H1 (cell line): ENCODE results near the gene NDUFA8. TPM values are rescaled to one million over a fixed set of nuclear protein-coding genes. Genes with fewer than 3 reads are reported as not detected.

Source experiments
- CTCF ChIA-PET: fragments of 300-600 bp; sonication (Branson Sonifier 250); formaldehyde crosslinking; loops from one replicate; lab custom pipeline; 2021; ENCODE audit not compliant: partially characterized antibody; lab: Charles Lee
- POLR2A ChIA-PET: fragments of 300-600 bp; sonication (Branson Sonifier 250); formaldehyde crosslinking; loops from one replicate; lab custom pipeline; 2021; ENCODE audit warnings: inconsistent platforms; ENCODE audit not compliant: partially characterized antibody; lab: Charles Lee
- DNase-seq, 2 experiments: peaks; one replicate each; pipeline versions ENCODE4 v3.0.0 to v3.0.0-alpha.2; 2010 to 2022; ENCODE audit warnings: low spot score in 2 of 2, low read depth in 1 of 2, mixed read lengths in 1 of 2
- FAIRE-seq: peaks from 2 replicates; lab custom pipeline; 2011; peaks lifted over from hg19 to GRCh38; lab: Jason Lieb, UNC
- H2AFZ ChIP-seq: 2 replicates; pipeline ENCODE4 v1.8.1; 2012; ENCODE audit warnings: low read length, inconsistent platforms
- H2AK5ac ChIP-seq: 2 replicates; pipeline ENCODE4 v1.6.1; 2013; ENCODE audit warnings: low read depth, low read length
- H2BK120ac ChIP-seq: replicated peaks from 2 replicates; pipeline ENCODE3; 2013; ENCODE audit warnings: low read depth, low read length, inconsistent platforms
- H2BK12ac ChIP-seq: 2 replicates; pipeline ENCODE4 v1.6.1; 2013; ENCODE audit warnings: low read depth, low read length
- H2BK15ac ChIP-seq: 2 replicates; pipeline ENCODE4 v1.6.1; 2013; ENCODE audit warnings: low read length
- H2BK20ac ChIP-seq: 2 replicates; pipeline ENCODE4 v1.6.1; 2013; ENCODE audit warnings: low read length
- H2BK5ac ChIP-seq: 2 replicates; pipeline ENCODE4 v1.6.1; 2013; ENCODE audit warnings: low read depth, low read length
- H3K14ac ChIP-seq: 2 replicates; pipeline ENCODE4 v1.6.1; 2013; ENCODE audit warnings: inconsistent platforms; ENCODE audit not compliant: insufficient read length
- H3K18ac ChIP-seq: 2 replicates; pipeline ENCODE4 v1.6.1; 2013; ENCODE audit warnings: low read length; ENCODE audit errors: extremely low read depth
- H3K23ac ChIP-seq: 2 replicates; pipeline ENCODE4 v1.6.1; 2013; ENCODE audit warnings: inconsistent platforms; ENCODE audit not compliant: insufficient read length
- H3K23me2 ChIP-seq: 2 replicates; pipeline ENCODE4 v1.6.1; 2013; ENCODE audit warnings: low read depth, low read length
- H3K27ac ChIP-seq: 2 replicates; pipeline ENCODE4 v1.6.1; 2011; ENCODE audit warnings: low read depth, low read length, inconsistent platforms
- H3K27me3 ChIP-seq, 4 experiments: replicated peaks in 1 of 4; 1 replicate in 1 of 4; 2 replicates in 3 of 4; pipeline versions ENCODE4 v1.6.1 to v1.8.1; 2011 to 2013; ENCODE audit warnings: low read length in 3 of 4, mild to moderate bottlenecking in 3 of 4, inconsistent platforms in 2 of 4, mixed read lengths in 2 of 4, moderate library complexity in 1 of 4; ENCODE audit not compliant: control insufficient read depth in 3 of 4, insufficient read depth in 3 of 4; ENCODE audit errors: extremely low read depth in 1 of 4
- H3K36me3 ChIP-seq, 4 experiments: 2 replicates each; pipeline versions ENCODE4 v1.6.1 to v1.8.1; 2011 to 2013; ENCODE audit warnings: mild to moderate bottlenecking in 4 of 4, low read length in 3 of 4, moderate library complexity in 2 of 4, control low read depth in 1 of 4, inconsistent platforms in 1 of 4; ENCODE audit not compliant: insufficient read depth in 4 of 4, control insufficient read depth in 2 of 4
- H3K4ac ChIP-seq: replicated peaks from 2 replicates; pipeline ENCODE3; 2013; ENCODE audit warnings: low read length, low read depth, mixed read lengths, inconsistent platforms; ENCODE audit not compliant: insufficient read length
- H3K4me1 ChIP-seq, 4 experiments: replicated peaks in 1 of 4; 1 replicate in 1 of 4; 2 replicates in 3 of 4; pipeline versions ENCODE4 v1.6.1 to v1.8.1; 2011 to 2013; ENCODE audit warnings: low read length in 3 of 4, inconsistent platforms in 2 of 4, mixed read lengths in 1 of 4; ENCODE audit not compliant: insufficient read depth in 4 of 4, control insufficient read depth in 3 of 4
- H3K4me2 ChIP-seq, 2 experiments: 2 replicates each; pipeline versions ENCODE4 v1.6.1 to v1.8.1; 2011 to 2013; ENCODE audit warnings: low read depth in 2 of 2, low read length in 2 of 2, control low read depth in 1 of 2, inconsistent platforms in 1 of 2, mild to moderate bottlenecking in 1 of 2; ENCODE audit not compliant: insufficient read depth in 1 of 2
- H3K4me3 ChIP-seq, 4 experiments: fragments of 200-600, 300-600 bp in 1 of 4; sonication (generic), shearing (Covaris generic), sonication (Bioruptor Twin) in 1 of 4; 2 replicates each; pipeline versions ENCODE4 v1.5.1 to v1.8.1; 2011 to 2016; ENCODE audit warnings: low read length in 4 of 4, low read depth in 3 of 4, control low read depth in 2 of 4, inconsistent platforms in 2 of 4, mild to moderate bottlenecking in 2 of 4, mixed read lengths in 1 of 4, moderate library complexity in 1 of 4; ENCODE audit not compliant: insufficient read depth in 2 of 4; ENCODE audit errors: extremely low read depth in 1 of 4
- H3K56ac ChIP-seq: replicated peaks from 2 replicates; pipeline ENCODE3; 2013; ENCODE audit warnings: low read depth, mild to moderate bottlenecking, mixed read lengths, low read length, inconsistent platforms; ENCODE audit not compliant: insufficient read length
- H3K79me1 ChIP-seq: 2 replicates; pipeline ENCODE4 v1.6.1; 2013; ENCODE audit warnings: low read depth, low read length, control low read depth
- H3K79me2 ChIP-seq, 2 experiments: 2 replicates each; pipeline versions ENCODE4 v1.6.1 to v1.8.1; 2012 to 2013; ENCODE audit warnings: low read length in 2 of 2, mild to moderate bottlenecking in 2 of 2, inconsistent platforms in 1 of 2; ENCODE audit not compliant: insufficient read depth in 2 of 2, control insufficient read depth in 1 of 2
- H3K9ac ChIP-seq, 4 experiments: replicated peaks in 1 of 4; 1 replicate in 1 of 4; 2 replicates in 3 of 4; pipeline versions ENCODE4 v1.6.1 to v1.8.1; 2011 to 2013; ENCODE audit warnings: low read depth in 3 of 4, low read length in 3 of 4, control low read depth in 2 of 4, mild to moderate bottlenecking in 2 of 4, moderate library complexity in 2 of 4, inconsistent platforms in 1 of 4; ENCODE audit errors: extremely low read depth in 1 of 4
- H3K9me3 ChIP-seq, 2 experiments: 2 replicates each; pipeline versions ENCODE4 v1.6.1 to v1.8.1; 2012 to 2013; ENCODE audit warnings: mild to moderate bottlenecking in 2 of 2, moderate library complexity in 2 of 2, control low read depth in 1 of 2, inconsistent platforms in 1 of 2, low read depth in 1 of 2, low read length in 1 of 2, mixed read lengths in 1 of 2; ENCODE audit not compliant: insufficient read depth in 2 of 2
- H4K20me1 ChIP-seq, 2 experiments: replicated peaks in 1 of 2; 2 replicates each; pipeline versions ENCODE3 to v1.8.1; 2011 to 2013; ENCODE audit warnings: inconsistent platforms in 2 of 2, low read length in 2 of 2, mild to moderate bottlenecking in 1 of 2; ENCODE audit not compliant: insufficient read depth in 2 of 2, control insufficient read depth in 1 of 2
- H4K5ac ChIP-seq: 2 replicates; pipeline ENCODE4 v1.6.1; 2013; ENCODE audit warnings: low read length, low read depth, mixed read lengths, inconsistent platforms; ENCODE audit not compliant: insufficient read length
- H4K8ac ChIP-seq: 2 replicates; pipeline ENCODE4 v1.8.0; 2013; ENCODE audit warnings: mild to moderate bottlenecking, moderate library complexity, low read length, inconsistent platforms; ENCODE audit not compliant: insufficient read depth; ENCODE audit errors: extremely low read depth
- H4K91ac ChIP-seq: replicated peaks from 2 replicates; pipeline ENCODE3; 2013; ENCODE audit warnings: low read length, mixed read lengths, inconsistent platforms; ENCODE audit not compliant: insufficient read length
- GABPA ChIP-seq: IDR thresholded peaks from 2 replicates; pipeline ENCODE4 v1.6.1; 2011; ENCODE audit warnings: mild to moderate bottlenecking, low read length, moderate library complexity, borderline replicate concordance; ENCODE audit not compliant: insufficient read depth
- KDM1A ChIP-seq: fragments of 200-600, 300-600 bp; sonication (generic); IDR thresholded peaks from 2 replicates; pipeline ENCODE4 v1.7.1; 2016; ENCODE audit warnings: mild to moderate bottlenecking, low read length, borderline replicate concordance
- NRF1 ChIP-seq: IDR thresholded peaks from 2 replicates; pipeline ENCODE4 v1.6.1; 2011; ENCODE audit warnings: mild to moderate bottlenecking, low read depth, low read length, improper control_type of control experiment
- POU5F1 ChIP-seq: IDR thresholded peaks from 2 replicates; pipeline ENCODE4 v1.6.1; 2011; ENCODE audit warnings: low read depth, mild to moderate bottlenecking, low read length, moderate library complexity
- RAD21 ChIP-seq, 2 experiments: IDR thresholded peaks in 1 of 2; conservative IDR thresholded peaks in 1 of 2; 2 replicates each; pipeline ENCODE4 v1.6.1; 2011; ENCODE audit warnings: low read depth in 2 of 2, low read length in 2 of 2, improper control_type of control experiment in 1 of 2, inconsistent platforms in 1 of 2, mild to moderate bottlenecking in 1 of 2, moderate library complexity in 1 of 2
- RNF2 ChIP-seq: fragments of 200-900, 300-1000 bp; sonication (generic); IDR thresholded peaks from 2 replicates; pipeline ENCODE4 v1.7.1; 2016; ENCODE audit warnings: borderline replicate concordance, low read depth, mild to moderate bottlenecking, antibody characterized with exemption, low read length; ENCODE audit not compliant: poor library complexity, severe bottlenecking; ENCODE audit errors: missing control alignments
- polyA plus RNA-seq, 7 experiments: library from polyadenylated mRNA; depleted of rRNA in 3 of 7; stranded (reverse) in 5 of 7; unstranded in 2 of 7; fragments of >200 nt in 5 of 7; fragments of 200-250 nt in 2 of 7; gene quantifications; 1 replicate in 5 of 7; 2 replicates in 1 of 7; 4 replicates in 1 of 7; pipeline versions ENCODE4 v1.2.1 to v1.2.3, GENCODE V29; 2011 to 2013; ENCODE audit warnings: missing spikeins in 2 of 7, mixed read lengths in 2 of 7
- total RNA-seq: library from RNA; stranded (reverse); fragmentation: NEBNext Ultra II Directional; extraction: Animal tissue kit (Norgen Biotek cat#: 25700); gene quantifications from 2 replicates; pipeline ENCODE4 v1.2.1, GENCODE V29; 2021

NDUFA8 gene
- total and polyA plus RNA-seq, 2 of the 8 experiments (the other 6 are each of a cell fraction or from before 2014, with no cell fraction given), result 61.0 to 73.8 TPM

GRCh38 chr9:122162415-122162814 lies 2.8 kb upstream of the NDUFA8 start:
- H3K23me2 ChIP-seq, result peaks cover 2% of the 10 kb centered on the region
- H2AK5ac ChIP-seq, result no peak overlapping the region
- H3K27me3 ChIP-seq, result no peaks in the 10 kb centered on the region; a peak in 1 of 7 replicates
- H3K14ac ChIP-seq, result no peak overlapping the region
- no peak overlapping the region for H3K9ac ChIP-seq
- H3K79me1 ChIP-seq, result 0 out of 2 replicates have a peak, but pooled peaks cover 2% of the 10 kb centered on the region
- H3K4me1 ChIP-seq, result peaks cover 0 to 4% (median 0%) of the 10 kb centered on the region in 4 experiments; a peak in 2 of 7 replicates
- DNase-seq, result no peak
- H2BK5ac ChIP-seq, result no peak overlapping the region
- H3K79me2 ChIP-seq, result peaks cover 0 to 5% of the 10 kb centered on the region in 2 experiments; a peak in 1 of 4 replicates
- no peak for FAIRE-seq
- H2BK12ac ChIP-seq, result no peak overlapping the region
- peaks cover 0 to 4% of the 10 kb centered on the region in 2 experiments; a peak in 2 of 4 replicates for H3K9me3 ChIP-seq
- no peak overlapping the region for H2BK120ac ChIP-seq
- TF ChIP-seq KDM1A, result peak; percentile 80; the same call in 1 of the 2 replicates
- no peak for TF ChIP-seq RAD21 (IDR thresholded peaks at IDR 0.05 in 1 of 2, conservative IDR thresholded peaks at IDR 0.05 in 1 of 2; ENCODE audit: low read depth in 2 of 2, low read length in 2 of 2)
- no peak for TF ChIP-seq NRF1
- TF ChIP-seq GABPA, result no peak
- TF ChIP-seq RNF2, result no peak
- TF ChIP-seq POU5F1, result no peak
- no peak overlapping the region for H3K4me2 ChIP-seq
- no peak overlapping the region for H3K4ac ChIP-seq
- no peak overlapping the region for H4K91ac ChIP-seq
- no peaks in the 10 kb centered on the region for H4K20me1 ChIP-seq
- no peak overlapping the region for H2BK20ac ChIP-seq
- POLR2A ChIA-PET, result no interaction called here
- H4K5ac ChIP-seq, result no peak overlapping the region
- H3K27ac ChIP-seq, result no peak overlapping the region
- CTCF ChIA-PET, result no interaction called here
- no peak overlapping the region for H2BK15ac ChIP-seq
- H3K18ac ChIP-seq, result no peak overlapping the region
- no peak overlapping the region for H3K56ac ChIP-seq
- H3K36me3 ChIP-seq, result no peaks in the 10 kb centered on the region
- H2AFZ ChIP-seq, result no peak overlapping the region
- H3K4me3 ChIP-seq, result no peak overlapping the region
- H4K8ac ChIP-seq, result no peak overlapping the region
- H3K23ac ChIP-seq, result no peak overlapping the region
